ENCODE data around the gene CCNDBP1. TPM values are rescaled to one million over a fixed set of nuclear protein-coding genes. Genes with fewer than 3 reads are reported as not detected.

The CCNDBP1 gene
- total RNA-seq, 1 experiment from 2014 or later = 20.4 TPM

DNA sequence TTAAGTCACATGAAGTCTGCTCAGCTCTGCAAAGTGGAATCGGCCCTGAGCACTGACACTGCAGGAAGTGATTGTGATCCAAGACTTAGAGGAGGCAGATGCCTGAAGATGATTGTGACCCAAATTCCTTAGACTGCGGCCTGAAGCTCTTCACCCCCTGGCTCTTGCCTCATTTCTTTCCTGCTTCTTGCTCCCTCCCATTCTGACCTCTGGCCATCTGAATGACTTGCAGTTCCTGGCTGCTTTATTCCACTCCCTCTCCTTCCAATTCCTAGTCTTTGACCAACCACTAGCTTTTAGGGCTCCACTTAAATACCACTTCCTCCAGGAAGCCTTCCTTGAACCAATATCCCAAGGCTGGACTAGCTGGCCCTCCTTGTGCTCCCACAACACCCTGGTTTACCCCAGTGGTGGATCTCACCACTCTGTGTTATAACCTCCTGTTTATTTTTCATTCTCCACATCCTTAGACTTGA lies 45.5 kb downstream of the CCNDBP1 start:
- ATAC-seq (no peak), DNase-seq (ENCODE audit: low spot score) (no peak)
- Mint-ChIP-seq H3K27ac (no peak overlapping the region), H3K9me3 (peaks cover 9% of the 10 kb centered on the region), H3K27me3 (ENCODE audit: low read depth) (no peaks in the 10 kb centered on the region; the same call in 1 of the 2 replicates), H3K4me3 (no peak overlapping the region), H3K36me3 (no peaks in the 10 kb centered on the region), H3K4me1 (no peaks in the 10 kb centered on the region)
- ChIA-PET CTCF (interaction anchor here (1.1 to 3.4 kb wide), 6 partner anchors 12 to 55 kb away, joined by 3 to 30 read pairs (median 4); no protein-coding TSS in a partner anchor), POLR2A (interaction anchor here (0.7 kb wide), 1 partner anchor 13 kb away, joined by 3 read pairs; no protein-coding TSS in a partner anchor)
- TF ChIP-seq RELA (CRISPR knock-in tag; IDR thresholded peaks at IDR 0.05; ENCODE audit: borderline replicate concordance) (no peak), ZNF263 (CRISPR knock-in tag; IDR thresholded peaks at IDR 0.05; ENCODE audit: low read depth) (no peak), SOX15 (CRISPR knock-in tag; IDR thresholded peaks at IDR 0.05) (no peak), ZNF219 (CRISPR knock-in tag; IDR thresholded peaks at IDR 0.05; ENCODE audit: borderline replicate concordance) (no peak), ZNF423 (CRISPR knock-in tag; IDR thresholded peaks at IDR 0.05) (no peak), CREB1 (CRISPR knock-in tag; IDR thresholded peaks at IDR 0.05) (no peak), NFE2L1 (CRISPR knock-in tag; IDR thresholded peaks at IDR 0.05) (no peak), JAZF1 (CRISPR knock-in tag; IDR thresholded peaks at IDR 0.05) (no peak), MXD4 (CRISPR knock-in tag; IDR thresholded peaks at IDR 0.05; ENCODE audit: borderline replicate concordance) (no peak), E2F5 (CRISPR knock-in tag; IDR thresholded peaks at IDR 0.05) (no peak)
- TF ChIP-seq, protein P1, sequence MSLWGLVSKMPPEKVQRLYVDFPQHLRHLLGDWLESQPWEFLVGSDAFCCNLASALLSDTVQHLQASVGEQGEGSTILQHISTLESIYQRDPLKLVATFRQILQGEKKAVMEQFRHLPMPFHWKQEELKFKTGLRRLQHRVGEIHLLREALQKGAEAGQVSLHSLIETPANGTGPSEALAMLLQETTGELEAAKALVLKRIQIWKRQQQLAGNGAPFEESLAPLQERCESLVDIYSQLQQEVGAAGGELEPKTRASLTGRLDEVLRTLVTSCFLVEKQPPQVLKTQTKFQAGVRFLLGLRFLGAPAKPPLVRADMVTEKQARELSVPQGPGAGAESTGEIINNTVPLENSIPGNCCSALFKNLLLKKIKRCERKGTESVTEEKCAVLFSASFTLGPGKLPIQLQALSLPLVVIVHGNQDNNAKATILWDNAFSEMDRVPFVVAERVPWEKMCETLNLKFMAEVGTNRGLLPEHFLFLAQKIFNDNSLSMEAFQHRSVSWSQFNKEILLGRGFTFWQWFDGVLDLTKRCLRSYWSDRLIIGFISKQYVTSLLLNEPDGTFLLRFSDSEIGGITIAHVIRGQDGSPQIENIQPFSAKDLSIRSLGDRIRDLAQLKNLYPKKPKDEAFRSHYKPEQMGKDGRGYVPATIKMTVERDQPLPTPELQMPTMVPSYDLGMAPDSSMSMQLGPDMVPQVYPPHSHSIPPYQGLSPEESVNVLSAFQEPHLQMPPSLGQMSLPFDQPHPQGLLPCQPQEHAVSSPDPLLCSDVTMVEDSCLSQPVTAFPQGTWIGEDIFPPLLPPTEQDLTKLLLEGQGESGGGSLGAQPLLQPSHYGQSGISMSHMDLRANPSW (CRISPR knock-in tag; conservative IDR thresholded peaks at IDR 0.05; ENCODE audit: low read depth) = no peak
- TF ChIP-seq, protein P2, sequence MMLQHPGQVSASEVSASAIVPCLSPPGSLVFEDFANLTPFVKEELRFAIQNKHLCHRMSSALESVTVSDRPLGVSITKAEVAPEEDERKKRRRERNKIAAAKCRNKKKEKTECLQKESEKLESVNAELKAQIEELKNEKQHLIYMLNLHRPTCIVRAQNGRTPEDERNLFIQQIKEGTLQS (CRISPR knock-in tag; conservative IDR thresholded peaks at IDR 0.05) = no peak

GRCh38 chr15:43232289-43232874 lies 47.2 kb downstream of the CCNDBP1 start:
- CTCF ChIA-PET = interaction anchor here (1.1 to 1.5 kb wide), 3 partner anchors 14 to 53 kb away, joined by 3 to 6 read pairs (median 3); no protein-coding TSS in a partner anchor
- POLR2A ChIA-PET = no interaction called here
- H3K36me3 Mint-ChIP-seq = no peaks in the 10 kb centered on the region
- no peak overlapping the region for H3K4me3 Mint-ChIP-seq
- DNase-seq (ENCODE audit: low spot score) = no peak
- H3K27ac Mint-ChIP-seq = no peak overlapping the region
- ATAC-seq = no peak
- H3K4me1 Mint-ChIP-seq = no peaks in the 10 kb centered on the region
- H3K27me3 Mint-ChIP-seq (ENCODE audit: low read depth) = no peaks in the 10 kb centered on the region; the same call in 1 of the 2 replicates
- peaks cover 5% of the 10 kb centered on the region; the same call in 1 of the 2 replicates for H3K9me3 Mint-ChIP-seq
- TF ChIP-seq ATF1 (CRISPR knock-in tag; IDR thresholded peaks at IDR 0.05) = no peak
- no peak for TF ChIP-seq ZNF138 (CRISPR knock-in tag; conservative IDR thresholded peaks at IDR 0.05)
- TF ChIP-seq, protein P3, sequence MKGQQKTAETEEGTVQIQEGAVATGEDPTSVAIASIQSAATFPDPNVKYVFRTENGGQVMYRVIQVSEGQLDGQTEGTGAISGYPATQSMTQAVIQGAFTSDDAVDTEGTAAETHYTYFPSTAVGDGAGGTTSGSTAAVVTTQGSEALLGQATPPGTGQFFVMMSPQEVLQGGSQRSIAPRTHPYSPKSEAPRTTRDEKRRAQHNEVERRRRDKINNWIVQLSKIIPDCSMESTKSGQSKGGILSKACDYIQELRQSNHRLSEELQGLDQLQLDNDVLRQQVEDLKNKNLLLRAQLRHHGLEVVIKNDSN (CRISPR knock-in tag; IDR thresholded peaks at IDR 0.05) = no peak
- no peak for TF ChIP-seq ZNF671 (CRISPR knock-in tag; IDR thresholded peaks at IDR 0.05)
- TF ChIP-seq IRF2 (CRISPR knock-in tag; IDR thresholded peaks at IDR 0.05; ENCODE audit: borderline replicate concordance, low read depth) = no peak
- TF ChIP-seq ARID4B (CRISPR knock-in tag; IDR thresholded peaks at IDR 0.05; ENCODE audit: borderline replicate concordance) = no peak
- TF ChIP-seq FOXJ3 (CRISPR knock-in tag; IDR thresholded peaks at IDR 0.05; ENCODE audit: borderline replicate concordance) = no peak
- TF ChIP-seq ZMAT4 (CRISPR knock-in tag; IDR thresholded peaks at IDR 0.05) = no peak
- TF ChIP-seq, protein P4, sequence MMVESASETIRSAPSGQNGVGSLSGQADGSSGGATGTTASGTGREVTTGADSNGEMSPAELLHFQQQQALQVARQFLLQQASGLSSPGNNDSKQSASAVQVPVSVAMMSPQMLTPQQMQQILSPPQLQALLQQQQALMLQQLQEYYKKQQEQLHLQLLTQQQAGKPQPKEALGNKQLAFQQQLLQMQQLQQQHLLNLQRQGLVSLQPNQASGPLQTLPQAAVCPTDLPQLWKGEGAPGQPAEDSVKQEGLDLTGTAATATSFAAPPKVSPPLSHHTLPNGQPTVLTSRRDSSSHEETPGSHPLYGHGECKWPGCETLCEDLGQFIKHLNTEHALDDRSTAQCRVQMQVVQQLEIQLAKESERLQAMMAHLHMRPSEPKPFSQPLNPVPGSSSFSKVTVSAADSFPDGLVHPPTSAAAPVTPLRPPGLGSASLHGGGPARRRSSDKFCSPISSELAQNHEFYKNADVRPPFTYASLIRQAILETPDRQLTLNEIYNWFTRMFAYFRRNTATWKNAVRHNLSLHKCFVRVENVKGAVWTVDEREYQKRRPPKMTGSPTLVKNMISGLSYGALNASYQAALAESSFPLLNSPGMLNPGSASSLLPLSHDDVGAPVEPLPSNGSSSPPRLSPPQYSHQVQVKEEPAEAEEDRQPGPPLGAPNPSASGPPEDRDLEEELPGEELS (CRISPR knock-in tag; IDR thresholded peaks at IDR 0.05) = no peak
- no peak for TF ChIP-seq ZSCAN18 (CRISPR knock-in tag; IDR thresholded peaks at IDR 0.05)

Data from WTC11 (cell line).